Activated gamma-delta T cell treated with Interleukin-2 at 50 U/mL for 16 hours (primary cell): ENCODE data around the gene SGCD.
"Not testable (repeated sequence)": the region's sequence is repeated elsewhere in the genome, so short reads cannot be mapped to it uniquely, and the experiment has no call there.

Source experiments
- DNase-seq: peaks from one replicate; pipeline ENCODE4 v3.0.0-alpha.2; 2020

The SGCD gene

DNA sequence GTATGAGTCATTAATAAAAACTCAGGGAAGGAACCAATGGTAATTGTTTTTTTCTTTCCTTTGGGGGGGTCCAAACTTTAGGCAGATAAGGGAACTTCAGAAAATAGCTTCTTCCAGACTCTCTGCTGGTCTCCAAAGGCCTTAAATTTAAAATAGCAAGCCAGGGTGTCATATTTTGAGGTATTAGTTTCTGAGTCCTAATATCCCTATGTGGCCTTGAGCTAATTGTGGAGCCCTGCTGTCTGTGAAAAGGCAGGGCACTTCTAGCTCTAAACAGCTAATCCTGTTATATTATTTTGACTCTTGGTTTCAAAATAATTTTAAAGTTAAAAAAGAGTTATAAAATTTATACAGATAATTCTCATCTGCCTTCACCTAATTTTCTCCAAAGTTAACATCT lies 327.5 kb downstream of the SGCD start:
- no peak for DNase-seq

GRCh38 chr5:156655732-156656131 lies 328.8 kb downstream of the SGCD start:
- no peak for DNase-seq

DNA sequence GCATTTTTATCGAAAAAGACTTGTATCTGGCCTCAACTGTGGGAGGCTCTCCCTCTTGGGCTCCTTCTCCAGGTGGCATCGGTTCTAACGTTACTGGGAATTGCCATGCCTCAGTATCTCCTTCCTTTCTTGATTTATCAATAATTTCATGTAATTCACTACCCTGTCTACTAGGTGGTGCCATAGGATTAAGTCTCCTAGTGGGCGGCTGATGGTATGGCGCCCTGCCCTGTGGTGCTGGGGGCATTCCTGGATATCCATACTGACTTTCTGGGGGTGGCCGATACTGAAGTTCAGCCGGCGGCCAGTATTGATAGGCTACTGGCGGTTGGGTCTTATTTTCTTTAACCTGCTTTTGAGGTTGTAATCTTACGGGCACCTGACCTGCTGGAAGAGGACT lies 337.9 kb downstream of the SGCD start:
- not testable (repeated sequence) for DNase-seq

GRCh38 chr5:156666686-156667085 lies 339.7 kb downstream of the SGCD start:
- not testable (repeated sequence) for DNase-seq

GRCh38 chr5:156667616-156668015 lies 340.7 kb downstream of the SGCD start:
- DNase-seq: no peak

DNA sequence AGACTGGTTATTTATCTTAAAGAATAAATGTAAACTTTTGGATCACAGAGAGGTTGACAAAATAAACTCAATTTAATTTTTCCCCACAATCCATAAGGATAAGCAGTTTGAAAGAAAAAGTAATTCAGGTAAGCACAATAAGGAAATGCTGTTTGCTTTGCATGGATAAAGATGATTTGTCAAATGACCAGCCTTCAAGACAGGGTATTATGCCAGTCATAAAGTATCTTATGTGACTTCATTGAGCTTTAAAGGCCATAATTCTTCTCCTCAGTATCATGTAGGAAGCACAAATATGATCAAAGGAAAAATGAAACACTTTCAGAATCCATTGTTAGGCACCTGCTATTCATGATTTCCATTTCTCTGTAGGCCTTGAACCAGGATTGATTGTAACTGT lies 342.5 kb downstream of the SGCD start:
- no peak for DNase-seq

DNA sequence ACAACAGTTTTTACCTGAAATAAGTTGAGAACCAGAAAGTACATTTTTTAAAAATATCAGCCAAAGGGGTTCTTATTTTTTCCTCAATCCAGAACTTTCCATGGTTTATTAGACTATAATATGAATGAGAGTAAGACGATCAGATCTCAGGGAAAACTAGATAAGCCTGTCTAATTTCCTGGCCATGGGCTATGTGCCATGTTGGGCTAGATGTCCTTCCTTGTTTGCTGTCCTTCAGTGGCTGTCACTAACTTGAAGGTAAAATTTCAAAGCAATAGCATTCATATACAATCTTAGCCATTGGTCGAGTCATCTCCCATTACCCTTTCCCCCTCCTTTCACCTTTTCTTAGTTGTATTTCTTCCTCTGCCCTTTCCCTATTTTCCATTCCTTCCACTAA lies 343.7 kb downstream of the SGCD start:
- DNase-seq: no peak

- no peak for DNase-seq
These were observed 348.4 kb downstream of the SGCD start for GRCh38 chr5:156675395-156675794.

DNA sequence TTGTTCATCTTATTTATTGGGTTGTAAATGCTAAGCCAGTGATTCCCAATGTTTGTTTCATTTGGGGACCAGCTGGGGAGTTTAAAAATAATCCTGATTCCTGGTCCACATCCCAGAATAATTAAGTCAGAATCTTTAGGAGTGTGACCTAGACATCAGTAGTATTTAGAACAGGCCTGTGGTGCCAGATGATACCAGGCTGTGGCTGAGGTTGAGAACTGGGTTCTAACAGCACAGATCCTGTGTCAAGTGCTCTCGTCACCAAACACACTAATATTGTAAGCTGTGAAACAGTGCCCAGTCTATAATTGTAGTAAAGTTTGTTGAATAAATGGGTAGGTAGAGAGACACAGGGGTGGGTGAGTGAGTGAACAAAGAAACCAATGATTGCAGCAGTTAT lies 351.0 kb downstream of the SGCD start:
- DNase-seq: no peak

GRCh38 chr5:156678484-156678883 lies 351.5 kb downstream of the SGCD start:
- DNase-seq: no peak

- no peak for DNase-seq
These were observed 353.9 kb downstream of the SGCD start for GRCh38 chr5:156680831-156681230.

GRCh38 chr5:156681265-156681664 lies 354.3 kb downstream of the SGCD start:
- no peak for DNase-seq

- no peak for DNase-seq
These were observed 356.0 kb downstream of the SGCD start for GRCh38 chr5:156682971-156683370.

DNA sequence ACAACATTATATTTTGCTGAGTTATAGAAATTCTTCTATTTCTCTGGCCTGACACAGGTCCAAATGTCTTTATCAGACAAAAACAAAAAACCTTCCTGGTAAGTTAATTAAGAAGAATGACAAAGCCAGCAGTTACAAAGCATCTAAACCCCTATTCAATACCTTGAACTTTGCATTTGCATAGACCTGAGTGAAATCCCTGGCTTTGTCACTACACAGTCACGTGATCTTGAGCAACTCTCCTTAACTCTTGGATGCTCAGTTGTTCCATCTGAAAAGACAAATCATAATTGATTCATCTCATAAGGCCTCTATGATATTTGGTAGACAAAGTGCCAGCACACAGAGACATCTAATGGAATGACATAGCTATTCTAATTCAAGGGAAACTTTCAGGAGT lies 356.5 kb downstream of the SGCD start:
- no peak for DNase-seq

DNA sequence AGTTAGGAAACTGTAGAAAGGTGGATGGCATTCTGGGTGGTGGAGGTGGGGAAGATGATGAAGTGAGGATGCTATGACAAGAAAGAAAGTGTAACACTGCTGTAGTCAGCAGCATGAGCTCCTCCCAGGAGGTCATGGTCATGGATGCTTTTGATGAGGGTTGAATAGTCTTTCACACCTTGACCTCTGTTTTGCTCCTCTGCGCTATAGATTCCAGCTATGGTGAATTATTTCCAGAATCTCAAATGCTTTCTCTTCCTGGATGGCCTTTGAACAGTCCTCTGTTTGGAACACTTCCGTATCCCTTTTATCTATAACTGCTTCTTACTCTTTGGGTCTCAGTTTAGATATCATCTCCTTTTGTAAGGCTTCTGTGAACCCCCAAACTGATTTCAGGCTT lies 357.3 kb downstream of the SGCD start:
- DNase-seq: no peak

GRCh38 chr5:156685481-156685880 lies 358.5 kb downstream of the SGCD start:
- DNase-seq: no peak

GRCh38 chr5:156686380-156686779 lies 359.4 kb downstream of the SGCD start:
- no peak for DNase-seq

GRCh38 chr5:156686796-156687195 lies 359.8 kb downstream of the SGCD start:
- DNase-seq: no peak

DNA sequence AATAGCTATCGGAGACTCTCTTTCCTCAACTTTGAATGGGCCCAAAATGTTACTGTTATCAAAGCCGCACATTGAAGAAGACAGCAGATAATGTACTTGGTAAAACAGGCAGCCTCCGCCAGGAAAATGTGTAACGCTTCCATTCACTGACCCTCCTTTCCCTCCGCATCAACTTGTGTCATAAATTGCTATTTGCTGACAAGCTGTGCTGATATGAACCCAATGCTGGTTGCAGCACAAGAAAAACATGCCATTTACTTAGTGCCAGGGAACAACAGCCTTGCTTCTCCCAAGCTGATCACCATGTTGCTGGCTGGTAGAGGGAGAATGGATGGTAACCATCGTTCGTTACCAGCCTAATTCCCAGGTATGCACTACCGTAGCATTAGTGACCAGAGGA lies 360.6 kb downstream of the SGCD start:
- no peak for DNase-seq

- DNase-seq: no peak
These were observed 364.6 kb downstream of the SGCD start for GRCh38 chr5:156691572-156691971.

DNA sequence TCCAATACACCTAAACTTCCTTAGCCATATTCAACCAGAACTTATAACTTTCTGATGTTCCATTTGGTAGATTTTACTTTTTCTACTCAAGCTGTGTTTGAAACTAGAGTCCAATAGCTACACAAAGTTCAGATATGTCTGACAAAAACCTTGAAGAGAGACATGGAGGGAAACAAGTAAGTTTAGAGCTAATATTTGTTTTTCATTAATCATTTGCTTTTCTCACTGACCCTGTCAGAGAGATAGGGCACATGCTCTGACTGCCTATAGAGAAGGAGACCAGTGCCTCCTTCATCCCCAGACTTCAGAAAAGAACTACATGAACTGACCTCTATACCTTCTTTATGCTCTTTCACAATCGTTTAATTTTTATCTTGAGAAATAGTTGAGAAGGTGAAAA lies 366.1 kb downstream of the SGCD start:
- DNase-seq: no peak

DNA sequence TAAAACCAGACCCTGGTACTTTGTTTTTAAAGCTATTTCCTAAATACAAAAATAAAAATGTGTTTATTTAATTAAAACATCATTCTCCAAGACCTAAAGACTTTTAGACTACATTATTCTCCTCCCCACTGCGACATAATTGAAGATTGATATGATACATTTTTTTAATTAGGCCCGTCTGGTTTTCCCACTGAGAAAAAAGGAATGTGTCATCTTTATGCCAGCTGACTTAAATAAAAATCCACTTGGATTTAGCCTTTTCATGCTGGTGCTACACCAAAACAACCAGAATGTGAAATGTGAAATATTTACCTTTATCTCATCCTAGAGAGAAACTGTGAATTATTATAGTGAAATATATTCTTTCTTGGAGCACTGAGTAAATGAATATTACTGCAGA lies 367.6 kb downstream of the SGCD start:
- no peak for DNase-seq

DNA sequence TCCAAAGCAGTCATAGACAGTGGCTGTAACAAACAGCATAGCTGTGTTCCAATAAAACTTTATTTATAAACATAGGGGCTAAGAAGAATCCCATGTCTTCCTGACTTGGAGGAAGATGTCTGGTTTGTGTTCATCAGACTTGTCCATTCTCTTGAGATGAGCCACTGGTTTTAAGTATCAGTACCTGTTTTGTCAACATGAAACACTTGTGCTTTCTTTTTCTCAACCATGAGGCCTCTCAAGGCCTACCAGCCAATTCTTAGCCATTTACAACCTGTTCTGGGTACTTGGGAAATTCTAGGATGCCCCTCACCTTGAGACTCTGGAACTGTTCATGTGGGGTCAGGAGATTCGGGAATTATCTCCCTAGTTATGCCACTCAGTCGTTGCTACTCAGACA lies 368.8 kb downstream of the SGCD start:
- DNase-seq: no peak

DNA sequence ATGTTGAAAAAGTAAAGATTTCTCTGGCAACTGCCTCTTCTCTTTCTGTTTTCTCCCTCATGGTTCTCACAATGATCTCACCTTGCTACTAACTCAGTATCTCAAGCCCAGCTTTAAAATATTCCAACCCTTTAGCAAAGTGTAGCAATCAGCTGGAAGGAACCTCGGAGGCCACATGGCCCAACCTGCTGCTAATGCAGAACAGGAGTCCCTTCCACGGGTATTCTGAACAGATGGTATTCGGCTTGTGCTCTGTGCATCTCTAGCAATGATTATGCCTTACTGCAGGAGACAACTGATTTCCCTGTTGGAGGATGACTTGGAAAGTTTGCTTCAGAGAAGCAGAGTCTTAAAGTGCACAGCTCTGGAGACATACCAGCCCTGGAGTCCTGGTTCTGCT lies 371.4 kb downstream of the SGCD start:
- no peak for DNase-seq

GRCh38 chr5:156699147-156699546 lies 372.2 kb downstream of the SGCD start:
- DNase-seq: no peak

- no peak for DNase-seq
These were observed 377.2 kb downstream of the SGCD start for GRCh38 chr5:156704139-156704538.
